ENCODE results near the gene SRPK2.

DNA sequence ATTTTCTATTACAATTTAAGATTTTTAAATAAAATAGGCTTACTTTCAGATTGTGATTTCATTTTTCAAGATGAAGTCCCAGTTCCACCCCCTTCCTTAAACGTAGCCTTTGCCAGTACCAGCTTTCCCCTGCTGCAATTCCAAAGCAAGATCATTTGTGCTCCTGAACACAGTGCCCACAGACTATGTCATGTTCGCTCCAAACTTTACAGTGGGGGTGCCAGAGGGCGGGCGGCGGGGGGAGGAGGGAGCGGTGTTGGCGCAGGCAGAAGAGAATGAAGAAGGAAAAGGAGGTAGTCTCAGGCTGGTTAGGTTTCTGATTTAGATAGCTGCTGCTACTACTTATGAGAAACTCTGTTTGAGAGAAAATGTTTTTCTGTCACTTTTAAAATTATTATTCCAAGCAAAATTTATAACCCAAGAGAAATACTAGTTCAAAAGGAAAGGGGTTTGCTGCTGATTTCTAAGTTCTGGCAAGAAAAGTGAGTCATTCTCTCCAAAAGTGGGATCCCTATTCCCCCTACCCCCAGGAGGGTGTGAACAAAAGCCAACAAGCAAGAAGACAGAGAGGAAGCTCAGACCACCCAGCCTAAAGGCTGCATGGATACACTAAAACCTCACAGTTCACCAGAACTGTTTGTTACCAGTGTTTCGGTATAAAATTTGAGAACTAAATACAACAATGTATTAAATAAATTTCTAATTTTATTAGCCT lies 109.6 kb downstream of the SRPK2 start:
- TF ChIP-seq, protein P1, sequence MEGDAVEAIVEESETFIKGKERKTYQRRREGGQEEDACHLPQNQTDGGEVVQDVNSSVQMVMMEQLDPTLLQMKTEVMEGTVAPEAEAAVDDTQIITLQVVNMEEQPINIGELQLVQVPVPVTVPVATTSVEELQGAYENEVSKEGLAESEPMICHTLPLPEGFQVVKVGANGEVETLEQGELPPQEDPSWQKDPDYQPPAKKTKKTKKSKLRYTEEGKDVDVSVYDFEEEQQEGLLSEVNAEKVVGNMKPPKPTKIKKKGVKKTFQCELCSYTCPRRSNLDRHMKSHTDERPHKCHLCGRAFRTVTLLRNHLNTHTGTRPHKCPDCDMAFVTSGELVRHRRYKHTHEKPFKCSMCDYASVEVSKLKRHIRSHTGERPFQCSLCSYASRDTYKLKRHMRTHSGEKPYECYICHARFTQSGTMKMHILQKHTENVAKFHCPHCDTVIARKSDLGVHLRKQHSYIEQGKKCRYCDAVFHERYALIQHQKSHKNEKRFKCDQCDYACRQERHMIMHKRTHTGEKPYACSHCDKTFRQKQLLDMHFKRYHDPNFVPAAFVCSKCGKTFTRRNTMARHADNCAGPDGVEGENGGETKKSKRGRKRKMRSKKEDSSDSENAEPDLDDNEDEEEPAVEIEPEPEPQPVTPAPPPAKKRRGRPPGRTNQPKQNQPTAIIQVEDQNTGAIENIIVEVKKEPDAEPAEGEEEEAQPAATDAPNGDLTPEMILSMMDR (IDR thresholded peaks at IDR 0.05): no peak
- TF ChIP-seq, protein P2, sequence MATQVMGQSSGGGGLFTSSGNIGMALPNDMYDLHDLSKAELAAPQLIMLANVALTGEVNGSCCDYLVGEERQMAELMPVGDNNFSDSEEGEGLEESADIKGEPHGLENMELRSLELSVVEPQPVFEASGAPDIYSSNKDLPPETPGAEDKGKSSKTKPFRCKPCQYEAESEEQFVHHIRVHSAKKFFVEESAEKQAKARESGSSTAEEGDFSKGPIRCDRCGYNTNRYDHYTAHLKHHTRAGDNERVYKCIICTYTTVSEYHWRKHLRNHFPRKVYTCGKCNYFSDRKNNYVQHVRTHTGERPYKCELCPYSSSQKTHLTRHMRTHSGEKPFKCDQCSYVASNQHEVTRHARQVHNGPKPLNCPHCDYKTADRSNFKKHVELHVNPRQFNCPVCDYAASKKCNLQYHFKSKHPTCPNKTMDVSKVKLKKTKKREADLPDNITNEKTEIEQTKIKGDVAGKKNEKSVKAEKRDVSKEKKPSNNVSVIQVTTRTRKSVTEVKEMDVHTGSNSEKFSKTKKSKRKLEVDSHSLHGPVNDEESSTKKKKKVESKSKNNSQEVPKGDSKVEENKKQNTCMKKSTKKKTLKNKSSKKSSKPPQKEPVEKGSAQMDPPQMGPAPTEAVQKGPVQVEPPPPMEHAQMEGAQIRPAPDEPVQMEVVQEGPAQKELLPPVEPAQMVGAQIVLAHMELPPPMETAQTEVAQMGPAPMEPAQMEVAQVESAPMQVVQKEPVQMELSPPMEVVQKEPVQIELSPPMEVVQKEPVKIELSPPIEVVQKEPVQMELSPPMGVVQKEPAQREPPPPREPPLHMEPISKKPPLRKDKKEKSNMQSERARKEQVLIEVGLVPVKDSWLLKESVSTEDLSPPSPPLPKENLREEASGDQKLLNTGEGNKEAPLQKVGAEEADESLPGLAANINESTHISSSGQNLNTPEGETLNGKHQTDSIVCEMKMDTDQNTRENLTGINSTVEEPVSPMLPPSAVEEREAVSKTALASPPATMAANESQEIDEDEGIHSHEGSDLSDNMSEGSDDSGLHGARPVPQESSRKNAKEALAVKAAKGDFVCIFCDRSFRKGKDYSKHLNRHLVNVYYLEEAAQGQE (IDR thresholded peaks at IDR 0.05; ENCODE audit: insufficient read depth in 1 of 2, low read depth in 2 of 2, low read length in 1 of 2): no peak
- TF ChIP-seq POLR2AphosphoS5 (IDR thresholded peaks at IDR 0.05; ENCODE audit: low read depth, low read length) (no peak), SIN3A (IDR thresholded peaks at IDR 0.05; ENCODE audit: borderline replicate concordance, insufficient read depth, low read depth, low read length) (no peak)
